ENCODE measurements around the gene ZNF830.
"Not testable (repeated sequence)": the region's sequence is repeated elsewhere in the genome, so short reads cannot be mapped to it uniquely, and the experiment has no call there.

The ZNF830 gene, protein sequence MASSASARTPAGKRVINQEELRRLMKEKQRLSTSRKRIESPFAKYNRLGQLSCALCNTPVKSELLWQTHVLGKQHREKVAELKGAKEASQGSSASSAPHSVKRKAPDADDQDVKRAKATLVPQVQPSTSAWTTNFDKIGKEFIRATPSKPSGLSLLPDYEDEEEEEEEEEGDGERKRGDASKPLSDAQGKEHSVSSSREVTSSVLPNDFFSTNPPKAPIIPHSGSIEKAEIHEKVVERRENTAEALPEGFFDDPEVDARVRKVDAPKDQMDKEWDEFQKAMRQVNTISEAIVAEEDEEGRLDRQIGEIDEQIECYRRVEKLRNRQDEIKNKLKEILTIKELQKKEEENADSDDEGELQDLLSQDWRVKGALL

DNA sequence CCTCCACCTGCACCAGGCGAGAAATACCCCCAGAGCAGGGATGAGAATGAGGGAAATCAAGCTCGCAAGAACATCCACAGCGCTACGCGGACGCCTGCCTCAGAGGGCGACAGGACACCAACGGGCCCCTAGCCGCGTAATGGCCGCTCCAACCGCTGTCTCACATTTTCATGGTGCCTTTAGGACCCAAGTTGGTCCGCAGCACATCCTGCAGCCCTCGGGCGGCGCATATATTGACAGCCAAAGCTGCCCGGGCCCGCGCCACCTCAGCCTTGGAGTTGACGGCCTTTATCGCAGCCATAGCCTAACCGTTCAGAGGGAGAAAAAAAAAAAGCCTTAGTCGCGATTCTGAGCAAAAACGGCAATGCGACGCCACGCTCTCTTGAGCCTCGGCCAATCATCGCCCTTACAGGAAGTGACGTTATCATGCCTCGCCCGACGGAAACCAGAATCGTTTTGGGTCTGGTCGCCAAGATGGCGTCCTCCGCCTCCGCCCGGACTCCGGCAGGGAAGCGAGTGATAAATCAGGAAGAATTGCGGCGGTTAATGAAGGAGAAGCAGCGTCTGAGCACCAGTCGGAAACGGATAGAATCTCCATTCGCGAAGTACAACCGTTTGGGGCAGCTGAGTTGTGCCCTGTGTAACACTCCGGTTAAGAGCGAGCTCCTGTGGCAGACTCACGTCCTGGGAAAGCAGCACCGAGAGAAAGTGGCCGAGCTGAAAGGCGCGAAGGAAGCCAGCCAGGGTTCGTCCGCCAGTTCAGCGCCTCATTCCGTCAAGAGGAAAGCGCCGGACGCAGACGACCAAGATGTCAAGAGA lies at the start of gene ZNF830, which contains the start of gene CCT6B:
ZNF830 (plus strand) TSS at position 448 of the 819 bp plus-strand sequence; CDS start at position 475, 27 bp downstream.
CCT6B (minus strand) TSS at position 368 of the 819 bp plus-strand sequence; CDS start at position 301, 67 bp downstream.
- DNase-seq, result peak; percentile 83 to 91

DNA sequence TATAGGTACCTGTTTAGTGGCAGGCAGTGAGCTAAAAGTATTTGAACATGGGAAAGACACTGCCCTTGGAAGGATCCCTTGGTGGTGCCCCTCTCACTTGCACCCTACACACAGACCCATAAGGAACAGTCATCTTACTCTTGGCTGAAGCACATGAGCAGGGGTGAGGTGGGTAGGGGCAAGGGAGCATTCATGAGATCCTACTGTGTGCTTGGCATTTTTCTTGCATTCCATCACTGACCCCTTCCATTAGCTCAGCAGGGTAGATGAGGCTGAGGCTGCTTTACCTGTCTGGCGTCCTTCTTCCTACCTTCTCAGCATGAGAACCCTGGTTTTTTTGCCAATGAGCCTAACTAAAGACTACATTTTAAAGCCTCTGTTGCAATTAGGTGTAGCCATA lies 48.3 kb upstream of the ZNF830 start:
- DNase-seq, result no peak

DNA sequence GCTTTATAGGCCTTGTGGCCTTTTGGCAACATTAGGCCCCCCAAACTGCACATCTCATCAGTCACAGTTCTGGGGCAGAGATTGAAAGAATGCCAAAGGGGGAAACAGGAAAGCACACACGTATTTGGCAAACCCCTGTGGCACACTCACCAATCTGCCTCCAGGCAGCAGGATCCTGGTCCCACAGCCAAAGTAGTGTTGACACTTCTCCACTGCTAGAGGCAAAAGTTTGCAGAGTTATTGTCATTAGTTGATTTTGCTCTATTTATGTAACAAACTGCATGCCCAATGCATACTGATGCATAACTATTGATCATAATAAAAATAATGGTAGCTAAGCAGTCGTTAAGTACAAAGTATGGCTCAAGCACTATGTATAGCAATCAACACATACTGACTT lies 45.2 kb upstream of the ZNF830 start:
- no peak for DNase-seq

DNA sequence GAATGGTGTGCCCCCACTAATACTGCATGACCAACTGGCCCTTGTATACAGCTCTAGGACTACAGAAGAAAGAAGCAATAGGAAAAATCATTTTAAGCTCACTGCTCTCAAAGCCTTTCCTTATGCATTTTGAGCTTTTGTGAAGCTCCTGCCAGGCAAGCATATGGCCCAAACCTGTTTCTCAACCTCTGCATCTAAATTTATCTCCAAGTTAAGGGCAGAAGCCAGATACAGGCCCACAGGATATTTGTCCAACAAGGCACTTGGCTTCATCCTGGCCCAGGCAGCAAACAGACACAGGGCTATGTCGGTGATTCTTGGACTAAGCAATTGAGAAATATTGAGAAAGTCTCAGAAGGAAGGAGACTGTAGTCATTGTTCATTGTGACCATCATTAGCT lies 44.0 kb upstream of the ZNF830 start:
- DNase-seq, result no peak

DNA sequence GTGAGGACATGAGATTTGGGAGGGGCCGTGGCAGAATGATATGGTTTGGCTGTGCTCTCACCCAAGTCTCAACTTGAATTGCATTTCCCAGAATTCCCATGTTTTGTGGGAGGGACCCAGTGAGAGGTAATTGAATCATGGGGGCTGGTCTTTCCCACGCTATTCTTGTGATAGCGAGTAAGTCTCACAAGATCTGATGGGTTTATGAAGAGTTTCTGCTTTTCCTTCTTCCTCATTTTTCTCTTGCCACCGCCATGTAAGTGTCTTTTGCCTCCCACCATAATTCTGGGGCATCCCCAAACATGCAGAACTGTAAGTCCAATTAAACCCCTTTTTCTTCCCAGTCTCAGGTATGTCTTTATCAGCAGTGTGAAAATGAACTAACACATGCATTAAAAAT lies 40.7 kb upstream of the ZNF830 start:
- DNase-seq, result no peak

DNA sequence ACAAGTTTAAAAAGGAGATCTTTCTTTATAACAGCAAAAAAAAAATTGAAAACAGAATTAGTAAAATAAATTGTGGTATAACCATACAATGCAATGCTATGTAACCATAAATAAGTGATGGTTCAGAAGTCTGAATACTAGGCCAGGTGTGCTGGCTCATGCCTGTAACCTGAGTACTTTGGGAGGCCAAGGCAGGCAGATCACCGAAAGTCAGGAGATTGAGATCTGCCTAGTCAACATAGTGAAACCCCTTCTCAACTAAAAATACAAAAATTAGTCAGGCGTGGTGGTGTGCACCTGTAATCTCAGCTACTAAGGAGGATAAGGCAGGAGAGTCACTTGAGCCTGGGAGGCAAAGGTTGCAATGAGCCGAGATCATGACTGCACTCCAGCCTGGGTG lies 34.7 kb upstream of the ZNF830 start:
- DNase-seq, result no peak

DNA sequence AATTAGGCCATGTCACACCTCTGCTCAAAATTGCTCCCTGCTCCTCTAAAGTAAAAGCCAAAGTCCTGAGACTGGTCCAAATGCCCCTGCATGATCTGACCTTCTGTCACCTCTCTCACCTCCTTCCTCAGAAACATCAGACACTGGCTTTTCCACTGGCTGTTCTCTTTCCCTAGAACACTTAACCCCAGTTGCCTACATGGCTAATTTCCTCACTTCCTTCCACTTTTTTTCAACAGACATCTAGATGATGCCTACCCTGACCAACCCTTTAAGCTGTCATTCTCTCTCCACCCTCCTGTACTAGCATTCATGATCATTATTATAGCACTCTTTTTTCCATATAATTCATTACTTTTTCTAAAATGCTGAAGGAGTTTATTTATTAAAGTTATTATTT lies 31.1 kb upstream of the ZNF830 start:
- no peak for DNase-seq

DNA sequence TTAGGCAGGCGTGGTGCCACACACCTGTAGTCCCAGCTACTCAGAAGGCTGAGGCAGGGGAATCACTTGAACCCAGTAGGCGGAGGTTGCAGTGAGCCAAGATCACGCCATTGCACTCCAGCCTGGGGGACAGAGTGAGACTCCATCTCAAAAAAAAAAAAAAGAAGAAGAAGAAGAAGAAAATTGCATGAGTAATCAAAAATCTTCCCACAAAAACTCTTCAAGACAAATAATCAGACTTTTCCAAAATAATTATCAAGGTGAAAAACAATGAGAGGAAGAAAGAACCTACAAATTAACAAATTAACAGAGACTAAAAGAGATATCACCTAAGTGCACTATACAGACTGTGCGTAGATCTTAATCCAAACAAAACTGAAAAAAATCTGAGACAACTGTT lies 10.6 kb upstream of the ZNF830 start:
- DNase-seq, result not testable (repeated sequence)

DNA sequence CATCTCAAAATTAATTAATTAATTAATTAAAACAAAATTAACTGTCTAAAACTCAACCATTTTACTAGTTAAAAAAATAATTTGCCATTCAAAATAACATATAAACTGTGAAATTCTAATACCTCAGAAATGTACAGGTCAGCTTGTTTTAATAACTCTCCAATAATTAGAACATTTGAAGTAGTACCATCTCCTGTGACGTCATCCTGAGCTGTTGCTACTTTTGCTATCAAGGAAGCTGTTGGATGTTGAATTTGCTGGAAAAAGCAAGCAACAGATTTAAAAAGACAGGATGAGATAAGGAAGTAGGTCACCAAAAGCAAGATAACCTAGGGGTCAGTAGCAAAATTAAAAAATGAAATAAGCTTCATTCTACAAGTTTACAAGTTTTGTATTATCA lies 2.9 kb upstream of the ZNF830 start:
- no peak for DNase-seq

DNA sequence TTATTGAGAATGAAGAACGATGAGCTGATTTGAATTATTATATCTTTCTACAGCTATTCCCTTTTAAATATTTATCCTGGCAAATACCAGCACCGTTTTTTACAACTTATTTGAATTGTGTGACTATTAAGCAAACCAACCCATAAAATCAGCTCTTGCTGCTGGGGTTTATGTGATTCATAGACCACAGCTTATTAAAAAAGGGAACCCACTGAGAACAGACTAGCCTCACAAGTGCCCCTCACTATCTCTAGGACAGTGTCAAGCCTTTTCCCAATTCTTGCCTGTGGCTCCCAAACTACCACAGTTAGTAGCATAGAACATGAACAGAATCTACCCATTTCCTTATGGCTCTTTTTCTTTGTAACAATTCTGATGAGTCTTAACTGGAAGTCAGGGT lies 12.8 kb downstream of the ZNF830 start:
- no peak for DNase-seq

DNA sequence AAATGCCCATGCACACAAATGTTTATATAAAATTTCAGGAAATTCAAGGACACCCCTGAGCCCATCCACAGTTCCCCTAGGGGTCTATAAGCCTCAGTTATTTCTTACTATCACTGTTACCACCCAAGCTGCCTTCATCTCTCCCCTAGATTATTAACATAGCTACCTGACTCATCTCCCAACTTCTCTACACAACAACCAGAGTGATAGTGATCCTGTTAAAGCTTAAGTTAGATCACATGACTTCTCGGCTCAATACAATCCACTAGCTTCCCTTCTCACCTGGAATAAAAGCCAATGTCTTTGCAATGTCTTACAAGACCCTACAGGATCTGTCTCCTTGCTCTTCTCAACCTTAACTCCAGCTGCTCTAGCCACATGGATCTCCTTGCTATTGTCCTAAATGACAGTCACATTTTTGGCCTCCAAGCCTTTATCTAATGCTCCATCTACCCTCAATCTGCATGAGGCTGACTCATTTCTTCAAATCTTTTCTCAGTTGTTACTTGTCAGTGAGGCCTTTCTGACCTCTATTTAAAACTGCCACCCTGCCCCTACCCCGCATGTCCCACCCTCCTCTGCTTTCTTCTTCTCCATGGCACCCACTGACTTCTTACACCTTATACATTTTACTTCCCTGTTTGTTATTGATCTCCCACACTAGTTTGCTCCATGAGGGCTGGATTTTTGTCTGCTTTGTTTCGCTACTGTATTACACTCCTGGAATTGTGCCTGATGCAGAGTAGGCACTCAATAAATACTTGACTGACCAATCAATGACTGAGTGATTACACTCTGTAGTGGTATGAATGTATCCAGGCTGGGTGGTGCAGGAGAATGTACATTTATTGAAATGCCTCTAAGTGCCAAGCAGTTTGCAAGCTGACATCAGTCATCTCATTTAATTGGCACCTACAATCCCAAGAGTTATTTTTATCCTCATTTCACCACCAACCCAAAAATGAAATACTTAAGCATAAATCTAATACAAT lies 13.8 kb downstream of the ZNF830 start:
- DNase-seq, result no peak

DNA sequence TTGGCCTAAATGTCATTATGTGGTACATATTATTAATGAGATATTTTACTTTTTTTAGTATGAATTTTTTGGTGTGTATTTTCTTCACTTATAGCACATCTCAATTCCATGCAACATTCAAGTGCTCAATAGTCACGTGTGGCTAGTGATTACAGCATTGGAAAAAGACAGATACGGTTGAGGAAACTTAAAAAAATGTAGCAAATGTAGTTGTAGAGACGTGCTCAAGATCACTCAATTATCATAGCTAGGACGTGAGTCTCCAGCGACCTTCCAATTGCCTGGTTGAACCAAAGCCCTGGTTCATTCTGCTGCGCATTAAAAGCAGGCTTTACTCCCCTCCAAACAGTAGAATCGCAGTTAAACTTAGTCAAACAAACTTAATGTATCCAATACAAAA lies 17.8 kb downstream of the ZNF830 start:
- no peak for DNase-seq

DNA sequence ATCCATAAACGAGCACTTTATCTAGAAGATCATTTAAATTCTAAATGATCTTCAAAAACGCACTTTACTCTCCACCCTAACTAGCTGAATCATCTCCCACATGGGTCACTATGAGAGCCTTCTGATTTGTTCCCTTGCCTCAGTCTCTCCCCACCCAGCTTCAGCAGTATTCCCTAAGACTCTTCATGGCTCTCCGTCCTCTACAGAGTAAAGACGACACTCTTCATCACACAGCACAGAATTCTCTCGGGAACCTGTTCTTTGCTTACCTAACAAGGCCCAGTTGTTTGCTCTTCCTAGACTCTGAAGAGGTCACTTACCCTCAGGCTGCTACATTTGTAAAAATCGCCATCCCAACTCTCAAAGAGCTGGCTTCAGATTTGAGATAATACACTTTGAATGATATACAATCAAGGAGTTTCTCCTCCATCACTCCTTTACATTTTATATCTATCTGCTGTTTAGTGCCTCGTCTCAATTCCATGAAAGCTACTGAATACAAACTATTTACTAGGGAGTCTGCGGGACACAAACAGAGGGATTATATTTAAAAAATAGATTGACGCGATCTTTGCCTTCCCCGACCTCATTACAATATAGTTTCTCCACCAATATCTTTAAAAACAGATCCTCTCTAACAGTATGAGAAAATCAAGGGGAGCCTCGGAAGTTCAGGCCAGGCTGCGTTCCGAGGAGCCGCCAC lies 18.5 kb downstream of the ZNF830 start:
- DNase-seq, result no peak

DNA sequence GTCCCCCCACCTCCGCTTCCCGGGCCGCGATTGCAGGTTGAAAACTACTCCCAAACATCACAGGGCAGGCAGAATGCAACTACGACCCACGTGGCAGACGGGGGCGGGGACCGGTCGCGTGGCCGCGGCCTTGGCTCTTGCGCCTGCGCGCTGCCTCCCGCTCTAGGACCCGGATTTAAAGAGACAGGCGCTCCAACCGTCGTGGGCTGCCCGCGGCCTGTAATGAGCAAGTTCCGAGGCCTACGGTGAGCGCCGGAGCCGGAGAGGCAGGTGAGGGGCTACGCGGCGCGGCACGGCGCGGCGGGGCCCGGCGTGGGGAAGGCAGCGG lies 19.0 kb downstream of the ZNF830 start, which contains the start of gene LIG3:
LIG3 (plus strand) TSS at position 160 of the 328 bp plus-strand sequence. CDS start 2,494 bp downstream, outside the sequence.
- peak; percentile 80 to 90 for DNase-seq

DNA sequence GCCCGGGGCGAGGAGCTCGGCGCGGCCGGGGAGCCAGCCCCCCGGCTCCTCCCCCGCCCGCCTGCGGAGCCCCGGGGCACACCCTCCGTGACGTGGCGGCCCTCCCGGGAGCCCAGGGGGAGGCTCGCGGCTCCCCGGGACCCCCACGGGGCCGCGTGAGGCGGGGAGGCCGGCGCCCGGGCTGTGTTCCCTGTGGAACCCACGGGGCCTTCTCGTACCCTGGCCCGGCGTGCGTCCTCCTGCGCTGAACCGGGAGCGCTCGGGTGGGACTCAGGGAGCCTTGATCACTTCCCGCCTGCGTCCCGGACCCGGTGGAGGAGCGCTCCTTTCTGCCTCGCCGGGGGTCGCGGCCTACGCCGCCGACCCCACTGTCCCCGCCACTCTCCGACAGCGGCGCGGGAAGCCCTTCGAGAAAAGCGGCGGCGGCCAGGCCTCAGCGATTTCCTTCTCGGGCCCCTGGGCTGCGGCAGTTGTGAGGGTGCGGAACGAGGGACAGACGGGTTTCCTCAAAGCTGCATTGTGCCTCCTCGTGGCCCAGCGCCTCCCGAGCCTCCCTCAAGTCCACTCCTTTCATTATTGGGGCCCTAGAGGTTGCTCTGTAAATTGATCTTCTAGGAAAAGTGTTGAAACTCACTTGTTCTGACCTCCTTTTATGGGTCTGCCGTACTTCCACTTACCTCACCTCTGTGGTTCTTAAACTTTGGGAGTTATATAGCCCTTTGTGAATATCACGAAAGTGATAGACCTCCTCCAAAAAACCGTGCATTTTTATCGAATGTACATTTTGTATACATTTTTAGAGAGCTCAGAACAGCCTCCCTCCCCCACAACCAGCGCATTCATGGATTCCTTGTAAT lies 19.6 kb downstream of the ZNF830 start:
- peak; percentile 25 to 58 for DNase-seq

DNA sequence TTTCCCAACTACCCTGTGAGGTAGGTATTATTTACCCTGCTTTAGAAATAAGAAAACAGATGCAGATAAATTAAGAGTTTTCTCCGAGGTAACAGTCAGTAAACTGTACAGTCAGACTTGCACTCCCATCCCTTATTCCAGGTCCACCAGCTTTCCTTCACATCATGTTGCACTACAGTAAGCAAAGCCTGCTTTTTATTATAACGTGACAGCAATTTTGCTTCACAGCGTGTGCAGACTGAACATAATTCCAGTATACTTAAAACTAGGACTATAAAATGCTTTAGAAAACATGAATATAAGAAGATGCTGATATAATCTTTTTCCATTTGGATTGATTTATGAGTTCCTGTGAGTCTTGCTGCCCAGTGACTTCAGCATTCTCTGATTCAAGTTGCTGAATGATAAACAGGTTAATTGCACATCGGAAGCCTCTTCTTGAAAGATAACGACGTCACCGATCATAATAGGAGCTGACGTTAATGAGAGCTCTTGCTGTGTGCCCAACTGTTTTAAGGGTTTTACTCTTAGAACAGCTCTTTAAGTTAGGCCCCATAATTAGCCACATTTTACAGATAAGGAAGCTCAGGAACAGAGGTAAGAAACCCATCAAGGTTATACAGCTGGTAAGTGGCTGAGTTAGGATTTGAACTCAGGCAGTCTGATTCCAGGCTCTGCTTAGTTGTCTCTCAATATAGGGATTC lies 20.4 kb downstream of the ZNF830 start:
- no peak for DNase-seq

DNA sequence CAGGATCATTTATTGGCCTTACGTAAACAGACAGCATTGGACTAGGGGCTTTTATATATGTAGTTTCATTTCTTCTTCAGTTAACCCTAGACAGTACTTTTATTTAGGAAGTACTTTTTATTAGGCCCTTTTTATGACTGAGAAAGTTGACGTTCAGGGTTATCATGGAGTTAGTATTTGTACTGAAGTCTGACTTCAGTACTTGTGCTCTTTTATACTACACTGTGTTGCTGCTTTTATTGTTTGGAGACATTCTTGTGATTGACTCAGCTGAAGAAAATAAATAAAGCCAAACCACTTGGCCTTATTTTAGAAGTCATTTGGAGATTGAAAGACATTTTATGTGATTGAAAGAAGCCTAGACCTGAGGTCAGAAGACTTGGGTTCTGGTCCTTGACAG lies 25.9 kb downstream of the ZNF830 start:
- DNase-seq, result no peak

DNA sequence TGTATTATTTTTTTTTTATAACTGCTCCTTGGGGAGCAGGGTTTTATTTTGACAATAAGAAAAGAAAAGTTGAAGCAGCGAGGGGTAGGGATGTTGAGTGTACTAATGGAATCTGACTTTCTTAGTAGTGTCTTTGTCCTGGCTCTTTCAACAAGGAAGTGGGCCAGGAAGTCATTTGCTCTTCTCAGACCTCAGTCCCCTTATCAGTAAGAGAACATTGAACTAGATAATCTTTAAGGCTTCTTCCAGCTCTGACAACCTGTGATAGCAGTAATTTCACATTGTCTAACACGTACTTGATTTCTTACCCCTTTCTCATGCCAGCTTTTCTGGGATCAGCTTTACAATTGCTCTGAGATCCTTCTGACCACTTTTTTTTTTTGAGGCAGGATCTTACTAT lies 27.3 kb downstream of the ZNF830 start:
- no peak for DNase-seq

DNA sequence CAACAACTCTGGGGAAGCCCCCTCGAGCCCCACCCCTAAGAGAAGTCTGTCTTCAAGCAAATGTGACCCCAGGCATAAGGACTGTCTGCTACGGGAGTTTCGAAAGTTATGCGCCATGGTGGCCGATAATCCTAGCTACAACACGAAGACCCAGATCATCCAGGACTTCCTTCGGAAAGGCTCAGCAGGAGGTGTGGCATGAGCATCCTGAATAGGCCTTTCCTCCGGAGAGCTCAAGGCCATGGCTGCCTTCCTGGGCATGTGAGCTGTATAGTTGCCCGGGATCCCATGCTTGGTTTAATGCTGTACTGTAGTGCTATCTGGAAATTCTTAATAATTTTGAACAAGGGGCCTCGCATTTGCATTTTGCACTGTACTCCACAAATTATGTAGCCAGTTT lies 28.1 kb downstream of the ZNF830 start:
- DNase-seq, result no peak

DNA sequence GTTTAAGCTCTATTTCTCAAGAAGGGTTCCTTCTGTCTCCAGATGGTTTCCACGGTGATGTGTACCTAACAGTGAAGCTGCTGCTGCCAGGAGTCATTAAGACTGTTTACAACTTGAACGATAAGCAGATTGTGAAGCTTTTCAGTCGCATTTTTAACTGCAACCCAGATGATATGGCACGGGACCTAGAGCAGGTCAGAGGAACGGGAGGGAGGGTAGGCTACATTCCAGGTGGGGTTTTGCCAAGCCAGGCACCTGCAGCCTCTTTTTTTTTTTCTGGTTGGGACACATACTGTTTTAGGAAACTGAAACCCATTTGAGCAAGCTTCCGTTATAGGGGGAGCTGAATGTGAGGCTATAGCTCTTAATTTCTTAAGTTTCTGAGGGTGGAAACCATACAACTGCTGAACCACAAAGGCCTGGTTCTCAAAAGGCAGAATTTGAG lies 29.6 kb downstream of the ZNF830 start:
- DNase-seq, result no peak
